ENCODE measurements around the gene NECTIN1.

Gene NECTIN1

DNA sequence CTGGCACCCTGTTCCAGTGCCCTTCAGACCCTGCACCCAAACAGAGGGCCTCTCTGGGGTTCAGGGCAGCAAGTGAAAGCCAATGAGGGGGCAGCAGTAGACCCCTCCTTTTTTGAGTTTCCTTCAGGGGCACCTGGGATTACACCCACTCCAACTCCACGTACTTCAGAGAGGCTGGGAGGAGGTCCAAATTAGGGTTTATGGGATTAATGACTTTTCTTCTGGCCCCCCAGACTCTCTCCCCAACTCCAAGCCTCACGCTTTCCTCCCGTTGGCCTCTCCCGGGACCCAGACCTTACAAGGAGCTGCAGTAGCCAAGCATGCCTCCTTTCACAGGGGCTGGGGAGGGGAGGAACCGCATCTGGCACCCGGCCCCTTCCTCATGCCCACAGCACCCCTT is 101.7 kb downstream of the NECTIN1 start:
- peak overlapping the region; percentile 61 for H3K4me2 ChIP-seq (ENCODE audit: low read length)
- H3K79me2 ChIP-seq (ENCODE audit: low read length), result no peaks in the 10 kb centered on the region
- TF ChIP-seq, protein P1, sequence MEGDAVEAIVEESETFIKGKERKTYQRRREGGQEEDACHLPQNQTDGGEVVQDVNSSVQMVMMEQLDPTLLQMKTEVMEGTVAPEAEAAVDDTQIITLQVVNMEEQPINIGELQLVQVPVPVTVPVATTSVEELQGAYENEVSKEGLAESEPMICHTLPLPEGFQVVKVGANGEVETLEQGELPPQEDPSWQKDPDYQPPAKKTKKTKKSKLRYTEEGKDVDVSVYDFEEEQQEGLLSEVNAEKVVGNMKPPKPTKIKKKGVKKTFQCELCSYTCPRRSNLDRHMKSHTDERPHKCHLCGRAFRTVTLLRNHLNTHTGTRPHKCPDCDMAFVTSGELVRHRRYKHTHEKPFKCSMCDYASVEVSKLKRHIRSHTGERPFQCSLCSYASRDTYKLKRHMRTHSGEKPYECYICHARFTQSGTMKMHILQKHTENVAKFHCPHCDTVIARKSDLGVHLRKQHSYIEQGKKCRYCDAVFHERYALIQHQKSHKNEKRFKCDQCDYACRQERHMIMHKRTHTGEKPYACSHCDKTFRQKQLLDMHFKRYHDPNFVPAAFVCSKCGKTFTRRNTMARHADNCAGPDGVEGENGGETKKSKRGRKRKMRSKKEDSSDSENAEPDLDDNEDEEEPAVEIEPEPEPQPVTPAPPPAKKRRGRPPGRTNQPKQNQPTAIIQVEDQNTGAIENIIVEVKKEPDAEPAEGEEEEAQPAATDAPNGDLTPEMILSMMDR (IDR thresholded peaks at IDR 0.05; ENCODE audit: low read depth, low read length), result no peak
- H3K4me3 ChIP-seq (ENCODE audit: low read length), result peak overlapping the region; percentile 22; the same call in 1 of the 2 replicates
- H3K4me1 ChIP-seq (ENCODE audit: low read length), result peaks cover 45% of the 10 kb centered on the region
- peak overlapping the region; percentile 25 for H3K27ac ChIP-seq (ENCODE audit: low read length)
- H3K9ac ChIP-seq (ENCODE audit: low read length), result peak overlapping the region; percentile 45; the same call in 1 of the 2 replicates
- no peaks in the 10 kb centered on the region for H3K36me3 ChIP-seq (replicated peaks; ENCODE audit: low read depth, low read length)
- H3K27me3 ChIP-seq (ENCODE audit: low read depth, low read length), result 0 out of 2 replicates have a peak, but pooled peaks cover 3% of the 10 kb centered on the region
- 0 out of 2 replicates have a peak overlapping the region, but pooled peaks have one; percentile 45 for H2AFZ ChIP-seq (ENCODE audit: low read depth, low read length)
- no peaks in the 10 kb centered on the region for H4K20me1 ChIP-seq (ENCODE audit: insufficient read depth, low read length)
- no peaks in the 10 kb centered on the region for H3K9me3 ChIP-seq (ENCODE audit: insufficient read depth, low read length)

DNA sequence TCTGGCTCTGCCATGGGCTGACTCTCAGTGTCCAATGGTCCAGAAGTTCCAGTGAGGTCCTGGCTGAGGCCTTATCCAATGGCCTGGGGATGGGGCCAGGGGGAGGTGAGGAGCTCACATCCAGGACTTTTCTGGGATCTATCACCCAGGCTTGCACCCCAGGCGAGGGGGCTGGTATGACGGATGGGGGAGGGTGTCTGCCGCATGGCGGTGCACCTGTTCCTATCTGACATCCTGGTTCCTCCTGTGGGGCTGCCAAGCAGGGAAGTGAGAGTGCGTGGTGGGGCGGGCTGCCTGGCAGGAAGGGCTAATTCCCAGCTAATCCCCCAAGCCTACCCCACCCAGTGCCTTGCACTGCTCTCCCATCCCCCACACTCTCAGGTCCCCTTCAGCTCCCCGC is 102.1 kb downstream of the NECTIN1 start:
- Histone ChIP-seq H3K4me1 (ENCODE audit: low read length) (peaks cover 45% of the 10 kb centered on the region), H3K4me2 (ENCODE audit: low read length) (peak overlapping the region; percentile 61), H3K4me3 (ENCODE audit: low read length) (peak overlapping the region; percentile 22; the same call in 1 of the 2 replicates), H3K36me3 (replicated peaks; ENCODE audit: low read depth, low read length) (no peaks in the 10 kb centered on the region), H3K27me3 (ENCODE audit: low read depth, low read length) (0 out of 2 replicates have a peak, but pooled peaks cover 3% of the 10 kb centered on the region), H3K79me2 (ENCODE audit: low read length) (no peaks in the 10 kb centered on the region), H2AFZ (ENCODE audit: low read depth, low read length) (no peak overlapping the region), H4K20me1 (ENCODE audit: insufficient read depth, low read length) (no peaks in the 10 kb centered on the region), H3K9me3 (ENCODE audit: insufficient read depth, low read length) (no peaks in the 10 kb centered on the region), H3K9ac (ENCODE audit: low read length) (peak overlapping the region; percentile 45; the same call in 1 of the 2 replicates), H3K27ac (ENCODE audit: low read length) (0 out of 2 replicates have a peak overlapping the region, but pooled peaks have one; percentile 5)
- TF ChIP-seq EZH2phosphoT487 (IDR thresholded peaks at IDR 0.05; ENCODE audit: low read depth), result no peak
- TF ChIP-seq, protein P1 (IDR thresholded peaks at IDR 0.05; ENCODE audit: low read depth, low read length), result no peak

DNA sequence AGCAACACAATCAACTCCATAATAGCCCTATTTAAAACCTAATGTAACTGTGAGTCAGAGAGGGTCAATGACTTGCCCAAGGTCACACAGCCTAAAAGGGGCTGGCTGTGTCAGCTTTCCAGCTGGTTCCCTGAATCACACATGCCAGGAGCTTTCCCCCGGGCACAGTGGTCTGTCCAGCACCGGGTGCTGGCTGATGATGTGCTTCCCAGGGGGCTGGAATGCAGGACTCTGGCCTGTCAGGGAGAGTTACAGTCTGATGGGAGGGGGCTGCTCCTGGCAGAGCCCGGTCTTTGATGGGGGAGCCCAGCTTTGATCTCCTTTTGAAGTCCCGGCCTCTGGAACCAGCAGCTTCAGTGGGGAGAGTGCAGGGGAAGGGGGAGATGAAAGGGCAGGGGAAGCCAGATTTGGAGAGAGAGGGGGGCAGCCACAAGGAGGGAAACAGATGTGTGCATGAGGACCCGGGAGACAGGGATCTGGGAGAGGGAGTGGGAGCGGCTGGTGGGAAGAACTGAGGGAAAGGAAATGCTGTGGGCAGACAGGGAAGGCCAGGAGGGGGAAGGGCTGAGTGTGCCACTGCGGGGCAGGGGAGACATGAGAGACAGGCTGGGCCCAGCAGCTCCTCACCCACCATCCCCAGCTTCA is 102.7 kb downstream of the NECTIN1 start:
- H3K9me3 ChIP-seq (ENCODE audit: insufficient read depth, low read length), result no peaks in the 10 kb centered on the region
- H3K36me3 ChIP-seq (replicated peaks; ENCODE audit: low read depth, low read length), result no peaks in the 10 kb centered on the region
- H3K4me1 ChIP-seq (ENCODE audit: low read length), result peaks cover 45% of the 10 kb centered on the region
- no peaks in the 10 kb centered on the region for H4K20me1 ChIP-seq (ENCODE audit: insufficient read depth, low read length)
- H3K9ac ChIP-seq (ENCODE audit: low read length), result peak overlapping the region; percentile 45; the same call in 1 of the 2 replicates
- H3K4me2 ChIP-seq (ENCODE audit: low read length), result peak overlapping the region; percentile 61
- no peak for TF ChIP-seq EZH2phosphoT487 (IDR thresholded peaks at IDR 0.05; ENCODE audit: low read depth)
- TF ChIP-seq, protein P1 (IDR thresholded peaks at IDR 0.05; ENCODE audit: low read depth, low read length), result no peak
- 0 out of 2 replicates have a peak, but pooled peaks cover 3% of the 10 kb centered on the region for H3K27me3 ChIP-seq (ENCODE audit: low read depth, low read length)
- H3K4me3 ChIP-seq (ENCODE audit: low read length), result peak overlapping the region; percentile 22; the same call in 1 of the 2 replicates
- H3K27ac ChIP-seq (ENCODE audit: low read length), result 0 out of 2 replicates have a peak overlapping the region, but pooled peaks have one; percentile 5
- H2AFZ ChIP-seq (ENCODE audit: low read depth, low read length), result no peak overlapping the region
- H3K79me2 ChIP-seq (ENCODE audit: low read length), result no peaks in the 10 kb centered on the region

DNA sequence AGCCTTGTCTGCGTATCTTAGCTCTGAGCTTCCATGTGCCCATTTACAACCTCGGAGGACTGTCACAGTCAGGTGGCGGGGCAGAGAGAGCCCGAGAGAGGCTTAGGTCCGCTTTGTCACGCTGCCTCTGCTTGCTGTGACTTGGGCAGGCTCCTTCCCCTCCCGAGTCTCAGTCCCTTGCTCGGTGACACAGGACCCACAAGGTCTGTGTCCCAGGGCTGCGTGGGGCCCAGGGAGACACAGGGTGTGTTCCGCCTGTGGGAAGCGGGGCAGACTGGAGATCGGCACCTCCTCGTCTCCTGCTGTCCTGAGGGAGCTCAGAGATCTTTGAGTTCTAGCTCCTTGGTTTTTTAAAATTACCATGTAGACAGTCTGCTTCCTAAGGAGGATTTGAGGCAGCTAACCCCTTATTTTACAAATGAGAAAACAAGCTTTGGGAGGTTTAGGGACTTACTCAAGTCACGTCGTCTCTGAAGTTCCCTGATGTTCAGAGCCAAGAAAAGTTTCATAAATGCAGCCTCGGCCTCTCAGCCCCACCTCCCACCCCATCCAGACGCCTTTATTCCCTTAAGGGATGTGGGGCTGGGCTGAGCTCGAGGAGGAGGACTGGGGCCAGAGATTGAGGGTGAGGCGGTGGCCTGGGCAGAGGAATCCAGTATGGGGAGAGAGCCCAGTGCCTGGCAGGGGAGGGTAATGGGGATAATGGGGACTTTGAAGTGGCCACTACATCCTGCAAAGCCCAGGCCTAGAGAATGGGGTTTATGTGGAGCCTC is 103.6 kb downstream of the NECTIN1 start:
- H3K4me2 ChIP-seq (ENCODE audit: low read length), result no peak overlapping the region
- TF ChIP-seq EZH2phosphoT487 (IDR thresholded peaks at IDR 0.05; ENCODE audit: low read depth), result no peak
- TF ChIP-seq, protein P1 (IDR thresholded peaks at IDR 0.05; ENCODE audit: low read depth, low read length), result no peak
- no peak overlapping the region for H3K9ac ChIP-seq (ENCODE audit: low read length)
- peaks cover 6% of the 10 kb centered on the region; the same call in 1 of the 2 replicates for H3K27me3 ChIP-seq (ENCODE audit: low read depth, low read length)
- H3K9me3 ChIP-seq (ENCODE audit: insufficient read depth, low read length), result no peaks in the 10 kb centered on the region
- no peak overlapping the region for H3K27ac ChIP-seq (ENCODE audit: low read length)
- no peaks in the 10 kb centered on the region for H4K20me1 ChIP-seq (ENCODE audit: insufficient read depth, low read length)
- no peaks in the 10 kb centered on the region for H3K79me2 ChIP-seq (ENCODE audit: low read length)
- no peak overlapping the region for H2AFZ ChIP-seq (ENCODE audit: low read depth, low read length)
- no peaks in the 10 kb centered on the region for H3K36me3 ChIP-seq (replicated peaks; ENCODE audit: low read depth, low read length)
- no peak overlapping the region for H3K4me3 ChIP-seq (ENCODE audit: low read length)
- peaks cover 45% of the 10 kb centered on the region for H3K4me1 ChIP-seq (ENCODE audit: low read length)
